K562 (cell line): ENCODE measurements around the gene SLC7A6OS. TPM values are rescaled to one million over a fixed set of nuclear protein-coding genes. Genes with fewer than 3 reads are reported as not detected.

Experiments used
- ATAC-seq: fragments of 200-7000 bp; cut with Tn5 transposase; 3 replicates; pipeline ENCODE4 v1.9.1; 2020; ENCODE audit warnings: moderate library complexity
- BruUV-seq: library from RNA; stranded (reverse); fragments of 400-500 nt; replicated peaks from 2 replicates; lab custom pipeline; 2021; lab: Mats Ljungman, UMichigan
- CTCF ChIA-PET: fragments of 300-600 bp; formaldehyde crosslinking; extraction: SDS; loops from one replicate; lab custom pipeline; 2021; ENCODE audit warnings: low intra/inter-chr PET ratio; lab: Yijun Ruan, JAX
- POLR2A ChIA-PET: fragments of 300-600, 350-650 bp; sonication (Branson Sonifier 250); formaldehyde crosslinking; extraction: SDS; loops from one replicate; lab custom pipeline; 2021; ENCODE audit warnings: antibody characterized with exemption, inconsistent platforms; lab: Yijun Ruan, JAX
- DNase-seq, 4 experiments: peaks; one replicate each; pipeline versions ENCODE4 v3.0.0 to v3.0.0-alpha.2; 2011 to 2018; ENCODE audit warnings: low spot score in 3 of 4, mixed read lengths in 3 of 4; ENCODE audit errors: extremely low read depth in 1 of 4
- FAIRE-seq: peaks from 2 replicates; lab custom pipeline; 2011; peaks lifted over from hg19 to GRCh38; lab: Jason Lieb, UNC
- H2AFZ ChIP-seq: 2 replicates; pipeline ENCODE4 v1.6.0; 2011; ENCODE audit warnings: low read depth, low read length, control low read depth, inconsistent platforms
- H3K27ac ChIP-seq: fragments of 200-600 bp; 3 replicates; pipeline ENCODE4 v1.8.0; 2011; ENCODE audit warnings: low read depth, mild to moderate bottlenecking, control low read depth, inconsistent platforms, low read length, moderate library complexity, mixed read lengths; ENCODE audit errors: extremely low read depth
- H3K27me3 ChIP-seq, 2 experiments: fragments of 300-600 bp in 1 of 2; 2 replicates in 1 of 2; 3 replicates in 1 of 2; pipeline versions ENCODE4 v1.6.0 to v1.8.0; 2011; ENCODE audit warnings: inconsistent platforms in 2 of 2, low read length in 2 of 2, mild to moderate bottlenecking in 1 of 2, mixed read lengths in 1 of 2, moderate library complexity in 1 of 2; ENCODE audit not compliant: control insufficient read depth in 2 of 2, insufficient read depth in 2 of 2
- H3K36me3 ChIP-seq: fragments of 300-600 bp; 3 replicates; pipeline ENCODE4 v1.8.0; 2011; ENCODE audit warnings: mild to moderate bottlenecking, low read length, inconsistent platforms; ENCODE audit not compliant: control insufficient read depth, insufficient read depth
- H3K4me1 ChIP-seq, 2 experiments: fragments of 200-600 bp in 1 of 2; replicated peaks in 1 of 2; 2 replicates in 1 of 2; 3 replicates in 1 of 2; pipeline versions ENCODE4 v1.5.1 to v1.8.0; 2011; ENCODE audit warnings: inconsistent platforms in 2 of 2, low read length in 2 of 2, mild to moderate bottlenecking in 1 of 2, mixed read lengths in 1 of 2, moderate library complexity in 1 of 2; ENCODE audit not compliant: control insufficient read depth in 2 of 2, insufficient read depth in 2 of 2
- H3K4me2 ChIP-seq: 2 replicates; pipeline ENCODE4 v1.6.1; 2011; ENCODE audit warnings: low read length, control low read depth, inconsistent platforms, mixed read lengths; ENCODE audit not compliant: insufficient read depth
- H3K4me3 ChIP-seq: fragments of 200-600 bp; sonication (generic), shearing (Covaris generic); 2 replicates; pipeline ENCODE4 v1.5.1; 2016; ENCODE audit warnings: control low read depth, inconsistent platforms
- H3K79me2 ChIP-seq: fragments of 200-600 bp; 3 replicates; pipeline ENCODE4 v1.8.0; 2011; ENCODE audit warnings: low read length, inconsistent platforms; ENCODE audit not compliant: control insufficient read depth, insufficient read depth
- H3K9ac ChIP-seq, 2 experiments: 2 replicates each; pipeline versions ENCODE4 v1.6.0 to v1.6.1; 2011; ENCODE audit warnings: low read depth in 2 of 2, low read length in 2 of 2, control low read depth in 1 of 2, inconsistent platforms in 1 of 2, mild to moderate bottlenecking in 1 of 2, mixed read lengths in 1 of 2; ENCODE audit not compliant: insufficient read depth in 1 of 2
- H3K9me1 ChIP-seq: one replicate; pipeline ENCODE4 v1.6.0; 2011; ENCODE audit warnings: inconsistent platforms, mild to moderate bottlenecking, low read length, moderate library complexity; ENCODE audit not compliant: control insufficient read depth, insufficient read depth
- H3K9me3 ChIP-seq: replicated peaks from 2 replicates; pipeline ENCODE4 v1.5.1; 2011; ENCODE audit warnings: low read depth, low read length, inconsistent platforms; ENCODE audit not compliant: control insufficient read depth, insufficient read depth
- H4K20me1 ChIP-seq: replicated peaks from 2 replicates; pipeline ENCODE4 v1.6.1; 2011; ENCODE audit warnings: low read length, inconsistent platforms, mixed read lengths; ENCODE audit not compliant: control insufficient read depth, insufficient read depth
- BRCA1 ChIP-seq, 2 experiments: fragments of 450-650 bp in 1 of 2; sonication (generic) in 1 of 2; formaldehyde crosslinking in 1 of 2; IDR thresholded peaks; 2 replicates each; pipeline versions ENCODE4 v1.5.0 to v1.6.1; 2017 to 2020; ENCODE audit warnings: mild to moderate bottlenecking in 1 of 2, missing genetic modification reagents in 1 of 2
- POLR2G ChIP-seq: fragments of 200-400 bp; formaldehyde crosslinking; IDR thresholded peaks from 2 replicates; pipeline ENCODE4 v1.6.1; 2017; ENCODE audit warnings: low read depth, mild to moderate bottlenecking, antibody characterized with exemption, low read length, moderate library complexity
- SP2 ChIP-seq: IDR thresholded peaks from 2 replicates; pipeline ENCODE4 v1.6.1; 2011; ENCODE audit warnings: mild to moderate bottlenecking, low read depth, low read length, moderate library complexity; ENCODE audit not compliant: poor library complexity, severe bottlenecking; ENCODE audit errors: extremely low read depth
- XRCC5 ChIP-seq: fragments of 200-400 bp; formaldehyde crosslinking; IDR thresholded peaks from 2 replicates; pipeline ENCODE4 v1.6.1; 2017; ENCODE audit warnings: low read depth, mild to moderate bottlenecking, low read length
- ZC3H11A ChIP-seq: IDR thresholded peaks from 2 replicates; pipeline ENCODE4 v1.6.1; 2012; ENCODE audit warnings: low read depth, low read length, improper control_type of control experiment
- ZFPM2 ChIP-seq: fragments of 250-450 bp; sonication (Bioruptor Pico); IDR thresholded peaks from 2 replicates; pipeline ENCODE4 v1.5.1; 2022; ENCODE audit warnings: mild to moderate bottlenecking
- ZNF253 ChIP-seq: fragments of 250-450 bp; sonication (Bioruptor Pico); conservative IDR thresholded peaks from 2 replicates; pipeline ENCODE4 v1.6.1; 2021; ENCODE audit warnings: mild to moderate bottlenecking
- ZNF395 ChIP-seq: fragments of 200-800 bp; sonication (Bioruptor generic); IDR thresholded peaks from 2 replicates; pipeline ENCODE4 v1.6.1; 2017; ENCODE audit warnings: missing genetic modification characterization, missing compliant biosample characterization
- WGBS: fragments of 100-300 bp; shearing (Covaris generic); methylation state at CpG from one replicate; pipeline ENCODE4 v1.1.6; 2016; ENCODE audit warnings: low coverage, mixed read lengths; ENCODE audit not compliant: insufficient coverage; ENCODE audit errors: missing lambda C conversion rate; 5-methylcytosine and 5-hydroxymethylcytosine counted together
- in situ Hi-C: fragments of 300-500 bp; cut with MboI; formaldehyde crosslinking; loops from 4 replicates; pipeline ENCODE4 v1.15.0; 2018; ENCODE audit warnings: inconsistent platforms, mixed read lengths
- intact Hi-C: fragments of 100-400 bp; cut with micrococcal nuclease; formaldehyde crosslinking; loops from 2 replicates; pipeline ENCODE4 v1.14.2; 2022
- polyA plus RNA-seq, 8 experiments: library from polyadenylated mRNA; depleted of rRNA in 4 of 8; stranded (reverse) in 5 of 8; unstranded in 3 of 8; fragments of >200 nt; fragmentation: Nextera tagmentation in 2 of 8; fragmentation: Illumina TruSeq in 1 of 8; extraction: Ambion mirVana in 2 of 8; extraction: Trizol in 1 of 8; gene quantifications; 2 replicates each; pipeline versions ENCODE4 v1.2.1 to v1.2.3, GENCODE V29; 2011 to 2014; ENCODE audit warnings: inconsistent platforms in 1 of 8, missing spikeins in 1 of 8
- total RNA-seq, 7 experiments: library from RNA; depleted of rRNA in 6 of 7; stranded (reverse); fragments of >200 nt in 6 of 7; fragmentation: Illumina TruSeq in 2 of 7; extraction: Trizol in 2 of 7; gene quantifications; 2 replicates each; pipeline versions ENCODE4 v1.2.1 to v1.2.3, GENCODE V29; 2011 to 2021; ENCODE audit warnings: low replicate concordance in 1 of 7

Gene SLC7A6OS
- total and polyA plus RNA-seq, 9 of the 15 experiments (the other 6 are each of a cell fraction or from before 2014, with no cell fraction given), result 2.7 to 23.6 (median 17.2) TPM

- CTCF ChIA-PET, result no interaction called here
- H3K79me2 ChIP-seq, result no peaks in the 10 kb centered on the region
- H3K27me3 ChIP-seq, result no peaks in the 10 kb centered on the region
- no peaks in the 10 kb centered on the region for H3K9me3 ChIP-seq
- intact Hi-C loops, result no loop called here
- TF ChIP-seq ZNF395 (CRISPR knock-in tag), result no peak
- peak; percentile 39; the same call in 1 of the 2 replicates for TF ChIP-seq POLR2G
- TF ChIP-seq ZC3H11A, result no peak
- ATAC-seq, result no peak
- in situ Hi-C loops, result no loop called here
- peaks cover 56% of the 10 kb centered on the region; the same call in 2 of the 3 replicates for H3K36me3 ChIP-seq
- no peak overlapping the region for H3K4me2 ChIP-seq
- 92% methylated on average over 8 of the region's 9 CpGs for WGBS
- peaks cover 0 to 27% of the 10 kb centered on the region in 2 experiments; a peak in 1 of 5 replicates for H3K4me1 ChIP-seq
- H3K27ac ChIP-seq, result no peak overlapping the region
- H3K4me3 ChIP-seq, result no peak overlapping the region
- POLR2A ChIA-PET, result interaction anchor here (0.6 kb wide), 1 partner anchor 288 kb away, joined by 3 read pairs; no protein-coding TSS in a partner anchor
- no peak for DNase-seq
- FAIRE-seq, result no peak
- no peaks in the 10 kb centered on the region; the same call in 1 of the 2 replicates for H4K20me1 ChIP-seq
- no peak overlapping the region for H2AFZ ChIP-seq
- BruUV-seq, result no TSS peak
- peak overlapping the region in 1 of 2 experiments; percentile 17; a peak in 1 of 4 replicates for H3K9ac ChIP-seq
- no peaks in the 10 kb centered on the region for H3K9me1 ChIP-seq
Observed at GRCh38 chr16:68357521-68357922, 46.8 kb upstream of the SLC7A6OS start.

DNA sequence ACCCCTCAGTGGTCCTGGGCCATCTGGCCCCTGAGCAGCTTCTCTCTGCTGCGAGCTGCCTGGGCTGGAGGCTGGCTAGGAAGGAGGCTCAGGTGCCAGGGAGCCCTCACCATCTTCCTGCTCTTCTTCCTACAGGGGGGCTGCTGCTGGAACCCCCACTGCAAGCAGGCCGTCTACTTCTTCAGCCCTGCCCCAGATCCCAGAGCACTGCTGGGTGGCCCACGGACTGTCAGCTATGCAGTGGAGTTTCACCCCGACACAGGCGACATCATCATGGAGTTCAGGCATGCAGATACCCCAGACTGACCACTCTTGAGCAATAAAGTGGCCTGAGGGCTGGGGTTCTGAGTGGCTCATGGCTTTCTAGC is 46.2 kb upstream of the SLC7A6OS start:
- H3K4me1 ChIP-seq, result peaks cover 0 to 24% of the 10 kb centered on the region in 2 experiments; a peak in 1 of 5 replicates
- no peaks in the 10 kb centered on the region for H3K27me3 ChIP-seq
- ChIA-PET POLR2A (no interaction called here), CTCF (no interaction called here)
- intact Hi-C loops, result no loop called here
- H3K9me1 ChIP-seq, result no peaks in the 10 kb centered on the region
- no peak overlapping the region for H3K4me3 ChIP-seq
- H4K20me1 ChIP-seq, result no peaks in the 10 kb centered on the region; the same call in 1 of the 2 replicates
- 93% methylated on average over 5 of the region's 5 CpGs for WGBS
- H3K79me2 ChIP-seq, result no peaks in the 10 kb centered on the region
- H3K9me3 ChIP-seq, result no peaks in the 10 kb centered on the region
- no peak for DNase-seq
- no peak for FAIRE-seq
- no TSS peak for BruUV-seq
- H3K27ac ChIP-seq, result no peak overlapping the region
- H3K9ac ChIP-seq, result no peak overlapping the region; a peak in 1 of 4 replicates
- TF ChIP-seq ZNF253 (CRISPR knock-in tag) (no peak), POLR2G (no peak), BRCA1 (IDR thresholded peaks at IDR 0.05) (no peak), BRCA1 (CRISPR knock-in tag; IDR thresholded peaks at IDR 0.05) (no peak), XRCC5 (no peak), ZFPM2 (CRISPR knock-in tag) (no peak), SP2 (no peak)
- in situ Hi-C loops, result no loop called here
- H3K4me2 ChIP-seq, result no peak overlapping the region
- peaks cover 62% of the 10 kb centered on the region; the same call in 2 of the 3 replicates for H3K36me3 ChIP-seq
- no peak overlapping the region for H2AFZ ChIP-seq
- no peak for ATAC-seq
